Panc1 (cell line): ENCODE data around the gene KRTAP20-1.

ENCODE experiments used
- POLR2AphosphoS5 ChIP-seq: IDR thresholded peaks from 2 replicates; pipeline ENCODE4 v1.6.1; 2012; ENCODE audit warnings: mild to moderate bottlenecking, low read depth, low read length, moderate library complexity
- SIN3A ChIP-seq: IDR thresholded peaks from 2 replicates; pipeline ENCODE4 v1.6.1; 2012; ENCODE audit warnings: low read depth, mild to moderate bottlenecking, low read length, moderate library complexity, borderline replicate concordance; ENCODE audit not compliant: insufficient read depth
- TF ChIP-seq, protein P1 (sequence below): fragments of 450-650 bp; IDR thresholded peaks from 2 replicates; pipeline ENCODE4 v1.5.1; 2017; ENCODE audit warnings: mild to moderate bottlenecking
- TF ChIP-seq, protein P2 (sequence below), 2 experiments: IDR thresholded peaks; 2 replicates each; pipeline ENCODE4 v1.6.1; 2011 to 2012; ENCODE audit warnings: low read depth in 2 of 2, control low read depth in 1 of 2, low read length in 1 of 2, mild to moderate bottlenecking in 1 of 2, moderate library complexity in 1 of 2; ENCODE audit not compliant: insufficient read depth in 1 of 2

- TF ChIP-seq, protein P1, sequence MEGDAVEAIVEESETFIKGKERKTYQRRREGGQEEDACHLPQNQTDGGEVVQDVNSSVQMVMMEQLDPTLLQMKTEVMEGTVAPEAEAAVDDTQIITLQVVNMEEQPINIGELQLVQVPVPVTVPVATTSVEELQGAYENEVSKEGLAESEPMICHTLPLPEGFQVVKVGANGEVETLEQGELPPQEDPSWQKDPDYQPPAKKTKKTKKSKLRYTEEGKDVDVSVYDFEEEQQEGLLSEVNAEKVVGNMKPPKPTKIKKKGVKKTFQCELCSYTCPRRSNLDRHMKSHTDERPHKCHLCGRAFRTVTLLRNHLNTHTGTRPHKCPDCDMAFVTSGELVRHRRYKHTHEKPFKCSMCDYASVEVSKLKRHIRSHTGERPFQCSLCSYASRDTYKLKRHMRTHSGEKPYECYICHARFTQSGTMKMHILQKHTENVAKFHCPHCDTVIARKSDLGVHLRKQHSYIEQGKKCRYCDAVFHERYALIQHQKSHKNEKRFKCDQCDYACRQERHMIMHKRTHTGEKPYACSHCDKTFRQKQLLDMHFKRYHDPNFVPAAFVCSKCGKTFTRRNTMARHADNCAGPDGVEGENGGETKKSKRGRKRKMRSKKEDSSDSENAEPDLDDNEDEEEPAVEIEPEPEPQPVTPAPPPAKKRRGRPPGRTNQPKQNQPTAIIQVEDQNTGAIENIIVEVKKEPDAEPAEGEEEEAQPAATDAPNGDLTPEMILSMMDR, result no peak
- TF ChIP-seq, protein P2, sequence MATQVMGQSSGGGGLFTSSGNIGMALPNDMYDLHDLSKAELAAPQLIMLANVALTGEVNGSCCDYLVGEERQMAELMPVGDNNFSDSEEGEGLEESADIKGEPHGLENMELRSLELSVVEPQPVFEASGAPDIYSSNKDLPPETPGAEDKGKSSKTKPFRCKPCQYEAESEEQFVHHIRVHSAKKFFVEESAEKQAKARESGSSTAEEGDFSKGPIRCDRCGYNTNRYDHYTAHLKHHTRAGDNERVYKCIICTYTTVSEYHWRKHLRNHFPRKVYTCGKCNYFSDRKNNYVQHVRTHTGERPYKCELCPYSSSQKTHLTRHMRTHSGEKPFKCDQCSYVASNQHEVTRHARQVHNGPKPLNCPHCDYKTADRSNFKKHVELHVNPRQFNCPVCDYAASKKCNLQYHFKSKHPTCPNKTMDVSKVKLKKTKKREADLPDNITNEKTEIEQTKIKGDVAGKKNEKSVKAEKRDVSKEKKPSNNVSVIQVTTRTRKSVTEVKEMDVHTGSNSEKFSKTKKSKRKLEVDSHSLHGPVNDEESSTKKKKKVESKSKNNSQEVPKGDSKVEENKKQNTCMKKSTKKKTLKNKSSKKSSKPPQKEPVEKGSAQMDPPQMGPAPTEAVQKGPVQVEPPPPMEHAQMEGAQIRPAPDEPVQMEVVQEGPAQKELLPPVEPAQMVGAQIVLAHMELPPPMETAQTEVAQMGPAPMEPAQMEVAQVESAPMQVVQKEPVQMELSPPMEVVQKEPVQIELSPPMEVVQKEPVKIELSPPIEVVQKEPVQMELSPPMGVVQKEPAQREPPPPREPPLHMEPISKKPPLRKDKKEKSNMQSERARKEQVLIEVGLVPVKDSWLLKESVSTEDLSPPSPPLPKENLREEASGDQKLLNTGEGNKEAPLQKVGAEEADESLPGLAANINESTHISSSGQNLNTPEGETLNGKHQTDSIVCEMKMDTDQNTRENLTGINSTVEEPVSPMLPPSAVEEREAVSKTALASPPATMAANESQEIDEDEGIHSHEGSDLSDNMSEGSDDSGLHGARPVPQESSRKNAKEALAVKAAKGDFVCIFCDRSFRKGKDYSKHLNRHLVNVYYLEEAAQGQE (IDR thresholded peaks at IDR 0.05; ENCODE audit: insufficient read depth in 1 of 2, low read depth in 2 of 2, low read length in 1 of 2), result no peak
- TF ChIP-seq POLR2AphosphoS5 (no peak), SIN3A (no peak)
Measured at GRCh38 chr21:30616125-30616524, at the start of gene KRTAP20-1.
